Fibroblast of skin of back (primary cell): ENCODE data around the gene SMU1.
"Not testable (repeated sequence)": the region's sequence is repeated elsewhere in the genome, so short reads cannot be mapped to it uniquely, and the experiment has no call there.

Experiments
- DNase-seq: peaks from one replicate; pipeline ENCODE4 v3.0.0-alpha.2; 2013

The SMU1 gene

GRCh38 chr9:33012328-33013069, 64.0 kb downstream of the SMU1 start:
- no peak for DNase-seq

GRCh38 chr9:33011831-33012230, 64.6 kb downstream of the SMU1 start:
- DNase-seq, result no peak

GRCh38 chr9:33007755-33008154, 68.7 kb downstream of the SMU1 start:
- DNase-seq, result no peak

GRCh38 chr9:33005335-33005734, 71.1 kb downstream of the SMU1 start:
- DNase-seq, result not testable (repeated sequence)

- DNase-seq, result peak; percentile 11
Observed at GRCh38 chr9:33000682-33001055, 75.8 kb downstream of the SMU1 start.

GRCh38 chr9:32992595-32993238, 83.8 kb downstream of the SMU1 start:
- no peak for DNase-seq

- DNase-seq, result no peak
Observed at GRCh38 chr9:32991897-32992594, 84.4 kb downstream of the SMU1 start.
